Measurements from ENCODE around the gene CMTM3.
"Not testable (repeated sequence)": the region's sequence is repeated elsewhere in the genome, so short reads cannot be mapped to it uniquely, and the experiment has no call there.

The CMTM3 gene, protein sequence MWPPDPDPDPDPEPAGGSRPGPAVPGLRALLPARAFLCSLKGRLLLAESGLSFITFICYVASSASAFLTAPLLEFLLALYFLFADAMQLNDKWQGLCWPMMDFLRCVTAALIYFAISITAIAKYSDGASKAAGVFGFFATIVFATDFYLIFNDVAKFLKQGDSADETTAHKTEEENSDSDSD

GRCh38 chr16:66604376-66605176 lies at the start of gene CMTM3:
Gene CMTM3 (plus strand): TSS chr16:66604704. CDS start chr16:66604806, 102 bp downstream.
- DNase-seq, result peak; percentile 84

DNA sequence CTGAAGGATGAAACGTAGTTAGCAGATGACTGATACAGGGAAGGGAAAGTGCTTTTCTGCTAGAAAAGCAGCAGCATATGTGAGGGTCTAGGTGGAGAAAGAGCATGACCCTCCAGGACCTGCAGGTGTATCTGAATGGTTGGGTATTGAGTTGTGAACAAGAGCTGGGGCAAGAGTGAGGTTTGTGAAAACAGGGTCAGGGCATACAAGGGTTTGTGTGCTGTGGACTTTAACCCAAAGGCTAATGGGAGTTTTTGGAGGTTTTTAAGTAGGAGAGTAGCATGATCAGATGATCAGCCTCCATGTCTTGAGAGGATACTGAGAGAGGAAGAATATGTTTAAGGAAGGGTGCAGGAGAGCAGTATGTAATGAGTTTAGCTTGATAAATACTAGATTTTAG lies 44.4 kb upstream of the CMTM3 start:
- no peak for DNase-seq

- no peak for DNase-seq
These were observed 43.0 kb upstream of the CMTM3 start for GRCh38 chr16:66561381-66562080.

DNA sequence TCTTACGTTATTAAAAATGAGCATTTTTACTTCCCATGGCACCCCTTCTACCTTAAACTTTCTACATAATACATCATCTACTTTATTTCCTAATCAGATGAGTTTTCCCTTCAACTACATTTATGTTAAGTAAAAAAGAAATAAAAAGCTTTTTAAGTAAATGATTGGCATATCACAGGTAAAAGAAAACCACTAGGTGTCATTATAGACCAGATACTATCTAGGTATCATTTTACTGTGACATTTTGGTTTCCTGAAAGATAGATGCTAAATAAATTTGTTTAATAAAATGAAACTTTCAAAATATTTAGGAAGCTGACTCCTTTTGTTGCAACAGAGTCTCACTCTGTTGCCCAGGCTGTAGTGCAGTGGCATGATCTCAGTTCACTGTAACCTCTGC lies 42.1 kb upstream of the CMTM3 start:
- no peak for DNase-seq

DNA sequence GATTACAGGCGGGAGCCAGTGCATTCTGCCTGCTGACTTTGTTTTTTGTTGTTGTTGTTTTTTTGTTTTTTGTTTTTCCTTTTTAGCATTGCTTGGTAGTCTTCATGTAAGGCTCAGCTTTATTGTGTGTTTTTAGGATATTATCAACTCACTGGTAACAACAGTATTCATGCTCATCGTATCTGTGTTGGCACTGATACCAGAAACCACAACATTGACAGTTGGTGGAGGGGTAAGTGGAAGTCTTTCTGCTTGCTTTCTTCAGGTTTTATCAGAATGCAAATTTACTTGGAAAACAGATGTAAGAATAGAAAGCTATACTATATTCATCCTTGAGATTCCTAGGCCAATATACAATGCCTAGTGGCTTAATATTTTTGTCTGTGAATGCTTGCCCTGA lies 41.5 kb upstream of the CMTM3 start:
- no peak for DNase-seq

- DNase-seq, result no peak
These were observed 40.8 kb upstream of the CMTM3 start for GRCh38 chr16:66563574-66564334.

DNA sequence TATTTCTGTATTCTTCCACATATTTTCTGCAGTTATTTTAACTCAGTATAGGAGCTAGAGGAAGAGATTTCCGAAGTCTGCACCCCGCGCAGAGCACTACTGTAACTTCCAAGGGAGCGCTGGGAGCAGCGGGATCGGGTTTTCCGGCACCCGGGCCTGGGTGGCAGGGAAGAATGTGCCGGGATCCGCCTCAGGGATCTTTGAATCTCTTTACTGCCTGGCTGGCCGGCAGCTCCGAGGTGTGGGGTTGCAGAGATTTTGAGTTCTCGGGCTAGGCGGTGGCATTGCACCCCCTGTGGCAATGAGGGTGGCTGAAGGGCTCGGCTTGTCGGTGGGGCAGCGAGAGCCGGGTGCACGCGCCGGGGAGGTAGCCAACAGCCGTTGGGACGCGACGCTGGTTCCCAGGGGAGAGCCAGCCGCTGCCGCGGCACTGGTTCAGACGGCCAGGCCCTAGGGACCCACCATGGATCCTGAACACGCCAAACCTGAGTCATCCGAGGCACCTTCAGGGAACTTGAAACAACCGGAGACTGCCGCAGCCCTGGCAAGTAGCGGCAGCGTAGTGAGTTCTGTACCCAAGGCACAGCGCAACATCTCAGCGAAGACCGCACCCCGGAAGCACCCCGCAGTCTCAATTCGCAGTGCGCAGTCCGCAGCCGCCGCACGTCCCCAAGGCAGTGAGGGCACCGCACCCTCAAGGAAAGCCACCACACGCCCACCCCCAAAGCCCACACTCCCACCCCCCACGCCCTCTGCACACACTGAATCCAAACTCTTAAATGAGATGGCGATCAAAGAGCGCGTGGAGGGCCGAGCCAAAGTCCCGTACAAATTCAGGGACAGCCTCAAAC lies 38.2 kb upstream of the CMTM3 start, which contains the start of gene CMTM1:
TSS of gene CMTM1 (plus strand) at position 389 of the 851 bp plus-strand sequence. CDS start at position 464, 75 bp downstream.
- no peak for DNase-seq

DNA sequence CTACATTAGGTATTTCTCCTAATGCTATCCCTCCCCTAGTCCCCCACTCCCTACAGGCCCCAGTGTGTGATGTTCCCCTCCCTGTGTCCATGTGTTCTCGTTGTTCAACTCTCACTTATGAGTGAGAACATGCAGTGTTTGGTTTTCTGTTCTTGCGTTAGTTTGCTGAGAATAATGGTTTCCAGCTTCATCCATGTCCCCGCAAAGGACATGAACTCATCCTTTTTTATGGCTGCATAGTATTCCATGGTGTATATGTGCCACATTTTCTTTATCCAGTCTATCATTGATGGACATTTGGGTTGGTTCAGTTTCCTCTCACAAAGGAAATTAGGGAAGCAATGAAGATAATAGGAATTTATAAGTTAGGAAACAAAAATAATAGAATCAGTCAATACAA lies 37.2 kb upstream of the CMTM3 start:
- not testable (repeated sequence) for DNase-seq

- DNase-seq, result no peak
These were observed 36.1 kb upstream of the CMTM3 start for GRCh38 chr16:66568355-66568754.

- no peak for DNase-seq
These were observed 35.4 kb upstream of the CMTM3 start for GRCh38 chr16:66569131-66569530.

GRCh38 chr16:66569827-66570405 lies 34.6 kb upstream of the CMTM3 start:
- DNase-seq, result no peak

- no peak for DNase-seq
These were observed 32.1 kb upstream of the CMTM3 start for GRCh38 chr16:66572356-66572755.

- no peak for DNase-seq
These were observed 30.4 kb upstream of the CMTM3 start for GRCh38 chr16:66574081-66574480.

GRCh38 chr16:66574531-66574930 lies 30.0 kb upstream of the CMTM3 start:
- no peak for DNase-seq

- DNase-seq, result no peak
These were observed 29.4 kb upstream of the CMTM3 start for GRCh38 chr16:66575060-66575459.

DNA sequence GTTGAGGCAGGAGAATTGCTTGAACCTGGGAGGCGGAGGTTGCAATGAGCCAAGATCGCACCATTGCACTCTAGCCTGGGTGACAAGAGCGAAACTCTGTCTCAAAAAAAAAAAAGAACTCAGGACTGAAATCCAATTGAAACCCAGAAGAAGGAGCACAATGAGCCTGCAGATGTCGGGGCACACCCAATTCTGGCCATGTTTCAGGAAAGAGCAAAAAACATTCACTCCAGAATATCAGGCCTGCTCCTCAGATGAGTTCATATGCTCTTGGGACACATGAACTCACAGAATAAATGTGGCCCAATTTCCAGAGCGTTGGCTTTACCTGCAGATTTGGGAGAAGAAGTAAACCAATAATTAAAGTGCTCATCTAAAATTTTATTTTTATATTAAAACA lies 28.2 kb upstream of the CMTM3 start:
- DNase-seq, result no peak

- peak; percentile 66 for DNase-seq
These were observed 25.6 kb upstream of the CMTM3 start, which contains the start of gene CMTM2 for GRCh38 chr16:66578651-66579531. Gene CMTM2 (plus strand): TSS chr16:66579463. CDS start chr16:66579608, 145 bp downstream.

- no peak for DNase-seq
These were observed 23.8 kb upstream of the CMTM3 start for GRCh38 chr16:66580605-66581209.

DNA sequence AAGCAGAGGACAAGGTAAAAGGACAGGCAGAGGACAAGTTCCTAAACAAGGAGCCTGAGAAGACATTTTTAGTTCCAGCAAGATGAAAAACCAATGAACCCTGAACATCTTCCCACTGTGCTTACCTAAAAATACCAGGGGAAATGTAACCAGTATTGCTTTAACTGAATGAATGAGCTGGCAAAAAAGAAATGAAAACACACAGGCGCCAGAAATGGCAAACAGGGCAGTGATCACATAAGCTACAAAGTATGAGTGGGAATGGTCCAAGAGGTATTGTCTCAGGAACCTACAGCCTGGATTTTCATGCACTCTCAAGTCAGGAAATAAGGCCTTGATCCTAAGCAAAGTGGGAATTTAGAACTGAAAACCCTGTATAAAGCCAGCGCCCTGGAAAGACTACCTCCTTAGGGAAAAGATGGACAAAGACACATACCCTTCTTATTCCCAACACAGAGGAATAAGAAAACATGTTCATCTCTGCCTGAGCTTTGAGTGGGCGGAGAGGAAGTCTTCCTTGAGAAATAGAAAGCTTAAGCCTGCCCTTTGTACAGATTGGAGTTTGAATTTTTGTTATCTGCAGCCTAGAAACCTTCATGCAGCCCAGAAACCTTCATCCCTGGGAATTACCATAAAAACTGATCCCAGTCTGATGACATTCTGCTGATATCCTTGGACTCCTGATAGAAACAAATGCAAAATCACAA lies 23.1 kb upstream of the CMTM3 start:
- no peak for DNase-seq
